RWPE1 (cell line): ENCODE data around the gene TMOD3.
A peak's percentile ranks its signal among the peaks of the same experiment; 100 is the strongest.

ENCODE experiments used
- CTCF ChIA-PET: fragments of 350-600 bp; sonication (Branson Sonifier 250); formaldehyde crosslinking; extraction: SDS; loops from one replicate; lab custom pipeline; 2021; lab: Yijun Ruan, JAX
- POLR2A ChIA-PET: fragments of 400-600 bp; formaldehyde crosslinking; extraction: SDS; loops from one replicate; lab custom pipeline; 2020; ENCODE audit warnings: antibody characterized with exemption; ENCODE audit not compliant: low non-redundant PET; lab: Yijun Ruan, JAX
- DNase-seq: peaks from one replicate; pipeline ENCODE4 v3.0.0; 2012; ENCODE audit warnings: low spot score
- H3K27ac ChIP-seq: fragments of 450-650 bp; 2 replicates; pipeline ENCODE4 v1.5.1; 2017
- TF ChIP-seq, protein P1 (sequence below): fragments of 450-650 bp; conservative IDR thresholded peaks from 2 replicates; pipeline ENCODE4 v1.5.1; 2017; ENCODE audit warnings: low read depth, mild to moderate bottlenecking

Gene TMOD3

DNA sequence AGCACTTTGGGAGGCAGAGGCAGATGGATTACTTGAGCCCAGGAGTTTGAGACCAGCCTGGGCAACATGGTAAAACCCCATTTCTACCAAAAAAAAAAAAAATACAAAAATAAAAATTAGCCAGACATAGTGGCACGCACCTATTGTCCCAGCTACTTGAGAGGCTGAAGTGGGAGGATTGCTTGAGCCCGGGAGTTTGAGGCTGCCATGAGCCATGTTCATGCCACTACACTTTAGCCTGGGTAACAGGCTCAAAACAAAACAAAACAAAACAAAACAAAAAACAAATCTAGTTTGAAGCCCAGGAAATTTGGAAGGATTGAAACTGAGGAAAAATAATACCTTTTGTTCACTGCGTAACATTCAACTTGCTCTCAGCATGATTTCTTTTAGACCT is 16.6 kb downstream of the TMOD3 start:
- POLR2A ChIA-PET = no interaction called here

GRCh38 chr15:51846463-51847230 is 17.2 kb downstream of the TMOD3 start:
- peak overlapping the region; percentile 85 for H3K27ac ChIP-seq
- DNase-seq = peak; percentile 77
- TF ChIP-seq, protein P1, sequence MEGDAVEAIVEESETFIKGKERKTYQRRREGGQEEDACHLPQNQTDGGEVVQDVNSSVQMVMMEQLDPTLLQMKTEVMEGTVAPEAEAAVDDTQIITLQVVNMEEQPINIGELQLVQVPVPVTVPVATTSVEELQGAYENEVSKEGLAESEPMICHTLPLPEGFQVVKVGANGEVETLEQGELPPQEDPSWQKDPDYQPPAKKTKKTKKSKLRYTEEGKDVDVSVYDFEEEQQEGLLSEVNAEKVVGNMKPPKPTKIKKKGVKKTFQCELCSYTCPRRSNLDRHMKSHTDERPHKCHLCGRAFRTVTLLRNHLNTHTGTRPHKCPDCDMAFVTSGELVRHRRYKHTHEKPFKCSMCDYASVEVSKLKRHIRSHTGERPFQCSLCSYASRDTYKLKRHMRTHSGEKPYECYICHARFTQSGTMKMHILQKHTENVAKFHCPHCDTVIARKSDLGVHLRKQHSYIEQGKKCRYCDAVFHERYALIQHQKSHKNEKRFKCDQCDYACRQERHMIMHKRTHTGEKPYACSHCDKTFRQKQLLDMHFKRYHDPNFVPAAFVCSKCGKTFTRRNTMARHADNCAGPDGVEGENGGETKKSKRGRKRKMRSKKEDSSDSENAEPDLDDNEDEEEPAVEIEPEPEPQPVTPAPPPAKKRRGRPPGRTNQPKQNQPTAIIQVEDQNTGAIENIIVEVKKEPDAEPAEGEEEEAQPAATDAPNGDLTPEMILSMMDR = no peak
- ChIA-PET CTCF (interaction anchor here (0.5 kb wide), 1 partner anchor 113 kb away, joined by 3 read pairs; no protein-coding TSS in a partner anchor), POLR2A (no interaction called here)

More for the DNA sequence above, 16.6 kb downstream of the TMOD3 start:
- CTCF ChIA-PET = interaction anchor here (0.5 kb wide), 1 partner anchor 113 kb away, joined by 3 read pairs; no protein-coding TSS in a partner anchor
- peak overlapping the region; percentile 85 for H3K27ac ChIP-seq
- TF ChIP-seq, protein P1 = no peak
- no peak for DNase-seq

- CTCF ChIA-PET = interaction anchor here (0.6 kb wide), 1 partner anchor 48 kb away, joined by 3 read pairs; no protein-coding TSS in a partner anchor
These were observed 19.4 kb downstream of the TMOD3 start for GRCh38 chr15:51848811-51849210.

DNA sequence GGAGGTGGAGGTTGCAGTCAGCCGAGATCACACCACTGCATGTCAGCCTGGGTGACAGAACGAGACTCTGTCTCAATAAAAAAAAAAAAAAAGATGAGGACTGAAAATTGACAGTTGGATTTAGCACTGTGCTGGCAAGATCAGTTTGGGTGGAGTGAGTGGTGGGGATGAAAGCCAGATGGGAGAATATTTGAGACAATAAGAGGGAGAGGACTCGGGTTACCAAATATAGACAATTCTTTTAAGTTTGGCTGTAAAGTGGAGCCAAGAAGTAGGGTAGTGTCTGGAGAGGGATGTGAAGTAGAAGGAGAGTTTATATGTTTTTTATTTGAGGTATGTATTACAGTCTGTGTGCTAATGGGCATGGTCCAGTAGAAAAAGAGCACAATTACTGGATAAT is 20.4 kb downstream of the TMOD3 start:
- POLR2A ChIA-PET = no interaction called here
- CTCF ChIA-PET = no interaction called here
- no peak overlapping the region for H3K27ac ChIP-seq
- TF ChIP-seq, protein P1 = no peak
- DNase-seq = no peak

More at GRCh38 chr15:51848811-51849210, 19.4 kb downstream of the TMOD3 start:
- TF ChIP-seq, protein P1 = no peak
- no peak for DNase-seq
- H3K27ac ChIP-seq = no peak overlapping the region
- POLR2A ChIA-PET = no interaction called here

GRCh38 chr15:51853998-51854397 is 24.5 kb downstream of the TMOD3 start:
- DNase-seq = no peak
- ChIA-PET POLR2A (no interaction called here), CTCF (no interaction called here)
- no peak overlapping the region for H3K27ac ChIP-seq
- TF ChIP-seq, protein P1 = no peak

DNA sequence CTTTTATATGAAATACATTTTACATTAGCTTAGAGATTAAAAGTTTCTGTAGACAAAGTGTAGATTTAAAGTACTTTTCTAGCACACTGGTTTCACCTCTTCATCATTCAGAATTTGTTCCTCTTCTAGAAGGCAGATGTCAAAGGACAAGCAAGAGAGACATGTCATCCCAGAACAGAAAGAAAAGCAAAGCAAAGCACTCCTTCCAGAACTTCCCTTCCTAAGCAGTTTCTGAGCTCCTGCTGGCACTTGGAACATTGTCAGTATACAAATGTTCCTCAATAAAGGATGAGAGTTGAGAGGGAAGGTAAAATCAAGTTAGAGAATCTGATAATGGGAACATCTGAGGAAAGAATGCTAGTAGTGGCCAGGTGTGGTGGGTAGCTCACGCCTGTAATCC is 26.2 kb downstream of the TMOD3 start:
- TF ChIP-seq, protein P1 = no peak
- DNase-seq = no peak
- no peak overlapping the region for H3K27ac ChIP-seq
- ChIA-PET CTCF (interaction anchor here (0.5 to 1.2 kb wide), 2 partner anchors 79 to 831 kb away, joined by 3 read pairs; no protein-coding TSS in a partner anchor), POLR2A (no interaction called here)
